Glutamatergic neuron (in vitro differentiated cells): ENCODE measurements around the gene CDH4. TPM values are rescaled to one million over a fixed set of nuclear protein-coding genes. Genes with fewer than 3 reads are reported as not detected.

Experiments used
- DNase-seq: peaks from one replicate; pipeline ENCODE4 v3.0.0; 2022
- H3K27ac Mint-ChIP-seq: one replicate; pipeline ENCODE4 v1.8.0; 2020; ENCODE audit warnings: mild to moderate bottlenecking, mixed read lengths, inconsistent platforms; ENCODE audit not compliant: unreplicated experiment
- H3K27me3 Mint-ChIP-seq: one replicate; pipeline ENCODE4 v1.8.0; 2020; ENCODE audit warnings: mild to moderate bottlenecking, moderate library complexity, mixed read lengths, inconsistent platforms; ENCODE audit not compliant: unreplicated experiment
- H3K36me3 Mint-ChIP-seq: one replicate; pipeline ENCODE4 v1.8.0; 2020; ENCODE audit warnings: mild to moderate bottlenecking, mixed read lengths, inconsistent platforms; ENCODE audit not compliant: unreplicated experiment
- H3K4me1 Mint-ChIP-seq: one replicate; pipeline ENCODE4 v1.8.0; 2020; ENCODE audit warnings: mild to moderate bottlenecking, low read depth, mixed read lengths, inconsistent platforms; ENCODE audit not compliant: unreplicated experiment
- H3K4me3 Mint-ChIP-seq: one replicate; pipeline ENCODE4 v1.8.0; 2020; ENCODE audit warnings: mild to moderate bottlenecking, mixed read lengths, inconsistent platforms; ENCODE audit not compliant: unreplicated experiment
- H3K9me3 Mint-ChIP-seq: one replicate; pipeline ENCODE4 v1.8.0; 2020; ENCODE audit warnings: mild to moderate bottlenecking, moderate library complexity, mixed read lengths, inconsistent platforms; ENCODE audit not compliant: unreplicated experiment
- total RNA-seq: library from RNA; stranded (reverse); fragmentation: NEBNext Ultra II Directional; extraction: Animal tissue kit (Norgen Biotek cat#: 25700); gene quantifications from one replicate; pipeline ENCODE4 v1.2.1, GENCODE V29; 2021; ENCODE audit not compliant: unreplicated experiment
- TF ChIP-seq, protein P1 (sequence below): fragments of 200-600 bp; sonication (generic); IDR thresholded peaks from one replicate; pipeline ENCODE4 v1.5.0; 2021; ENCODE audit not compliant: partially characterized antibody, unreplicated experiment

Gene CDH4
- total RNA-seq, 1 donor from 2014 or later, result 1.2 TPM

- Mint-ChIP-seq H3K9me3 (peaks cover 7% of the 10 kb centered on the region), H3K36me3 (no peaks in the 10 kb centered on the region), H3K4me1 (peaks cover 4% of the 10 kb centered on the region), H3K27ac (no peak overlapping the region), H3K27me3 (no peaks in the 10 kb centered on the region), H3K4me3 (no peak overlapping the region)
- DNase-seq, result no peak
- TF ChIP-seq, protein P1, sequence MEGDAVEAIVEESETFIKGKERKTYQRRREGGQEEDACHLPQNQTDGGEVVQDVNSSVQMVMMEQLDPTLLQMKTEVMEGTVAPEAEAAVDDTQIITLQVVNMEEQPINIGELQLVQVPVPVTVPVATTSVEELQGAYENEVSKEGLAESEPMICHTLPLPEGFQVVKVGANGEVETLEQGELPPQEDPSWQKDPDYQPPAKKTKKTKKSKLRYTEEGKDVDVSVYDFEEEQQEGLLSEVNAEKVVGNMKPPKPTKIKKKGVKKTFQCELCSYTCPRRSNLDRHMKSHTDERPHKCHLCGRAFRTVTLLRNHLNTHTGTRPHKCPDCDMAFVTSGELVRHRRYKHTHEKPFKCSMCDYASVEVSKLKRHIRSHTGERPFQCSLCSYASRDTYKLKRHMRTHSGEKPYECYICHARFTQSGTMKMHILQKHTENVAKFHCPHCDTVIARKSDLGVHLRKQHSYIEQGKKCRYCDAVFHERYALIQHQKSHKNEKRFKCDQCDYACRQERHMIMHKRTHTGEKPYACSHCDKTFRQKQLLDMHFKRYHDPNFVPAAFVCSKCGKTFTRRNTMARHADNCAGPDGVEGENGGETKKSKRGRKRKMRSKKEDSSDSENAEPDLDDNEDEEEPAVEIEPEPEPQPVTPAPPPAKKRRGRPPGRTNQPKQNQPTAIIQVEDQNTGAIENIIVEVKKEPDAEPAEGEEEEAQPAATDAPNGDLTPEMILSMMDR, result no peak
Observed at GRCh38 chr20:61627791-61628415, 375.8 kb downstream of the CDH4 start.

GRCh38 chr20:61628480-61628879 is 376.4 kb downstream of the CDH4 start:
- Mint-ChIP-seq H3K4me3 (no peak overlapping the region), H3K27ac (no peak overlapping the region), H3K36me3 (no peaks in the 10 kb centered on the region), H3K4me1 (peaks cover under 1% of the 10 kb centered on the region), H3K9me3 (peaks cover 7% of the 10 kb centered on the region), H3K27me3 (peaks cover 5% of the 10 kb centered on the region)
- TF ChIP-seq, protein P1, result no peak
- no peak for DNase-seq

- TF ChIP-seq, protein P1, result no peak
- H3K27ac Mint-ChIP-seq, result no peak overlapping the region
Observed at GRCh38 chr20:61628901-61629601, 377.0 kb downstream of the CDH4 start.

DNA sequence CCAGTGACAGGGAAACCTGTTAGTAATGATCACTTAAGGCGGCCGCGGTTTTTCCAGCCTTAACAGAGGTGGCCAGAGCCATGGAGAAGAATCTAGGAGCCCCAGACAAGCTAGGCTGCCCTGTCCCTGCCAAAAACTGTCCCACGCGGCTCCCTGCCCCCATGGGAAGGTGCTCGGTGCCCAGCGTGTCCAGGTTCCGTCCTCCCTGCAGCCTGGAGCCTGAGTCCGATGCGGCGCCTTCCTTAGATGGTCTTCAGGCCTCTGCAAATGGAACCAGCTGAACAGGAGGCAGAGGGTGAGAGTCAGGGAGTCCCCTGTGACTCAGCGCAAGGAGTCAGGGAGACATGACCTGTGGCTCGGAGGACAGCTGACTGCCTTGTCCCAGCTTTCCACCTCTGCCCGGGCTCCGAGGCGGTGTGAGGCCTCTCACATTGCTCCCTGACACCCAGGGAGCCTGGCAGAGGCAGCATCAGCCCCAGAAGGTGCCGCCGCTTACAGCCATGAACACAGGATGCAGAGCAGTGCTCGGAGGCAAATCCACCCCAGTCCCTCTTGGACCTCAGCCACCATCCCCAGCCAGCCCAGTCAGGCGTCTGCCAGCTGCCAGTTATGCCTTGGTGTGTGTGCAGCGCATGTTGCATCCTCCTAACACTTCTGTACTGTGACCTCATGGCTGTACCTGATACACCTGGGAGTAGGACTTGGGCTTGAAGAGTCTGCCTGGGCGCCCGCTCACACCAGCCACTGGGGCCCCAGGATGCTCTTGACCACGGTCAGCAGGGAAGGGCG is 377.7 kb downstream of the CDH4 start:
- Mint-ChIP-seq H3K4me1 (no peaks in the 10 kb centered on the region), H3K4me3 (no peak overlapping the region), H3K9me3 (peaks cover 7% of the 10 kb centered on the region), H3K27ac (no peak overlapping the region), H3K27me3 (peaks cover 5% of the 10 kb centered on the region), H3K36me3 (no peaks in the 10 kb centered on the region)
- DNase-seq, result no peak
- TF ChIP-seq, protein P1, result no peak

More at GRCh38 chr20:61628901-61629601, 377.0 kb downstream of the CDH4 start:
- peaks cover 5% of the 10 kb centered on the region for H3K27me3 Mint-ChIP-seq
- DNase-seq, result peak; percentile 72
- no peaks in the 10 kb centered on the region for H3K4me1 Mint-ChIP-seq
- H3K9me3 Mint-ChIP-seq, result peaks cover 7% of the 10 kb centered on the region
- no peaks in the 10 kb centered on the region for H3K36me3 Mint-ChIP-seq
- no peak overlapping the region for H3K4me3 Mint-ChIP-seq

- DNase-seq, result no peak
- Mint-ChIP-seq H3K36me3 (no peaks in the 10 kb centered on the region), H3K4me1 (no peaks in the 10 kb centered on the region), H3K4me3 (no peak overlapping the region), H3K27ac (no peak overlapping the region), H3K27me3 (peaks cover 5% of the 10 kb centered on the region), H3K9me3 (peaks cover 7% of the 10 kb centered on the region)
- TF ChIP-seq, protein P1, result no peak
Observed at GRCh38 chr20:61630391-61630650, 378.3 kb downstream of the CDH4 start.
